Chondrocyte (in vitro differentiated cells): ENCODE results near the gene EIPR1. TPM values are rescaled to one million over a fixed set of nuclear protein-coding genes. Genes with fewer than 3 reads are reported as not detected.

Experiments used
- DNase-seq: peaks from one replicate; pipeline ENCODE4 v3.0.0; 2021; ENCODE audit warnings: mixed read lengths, low spot score
- H3K27ac Mint-ChIP-seq: one replicate; pipeline ENCODE4 v1.8.0; 2021; ENCODE audit warnings: mild to moderate bottlenecking, moderate library complexity, mixed read lengths; ENCODE audit not compliant: unreplicated experiment
- H3K27me3 Mint-ChIP-seq: 2 replicates; pipeline ENCODE4 v1.8.0; 2021; ENCODE audit warnings: low read depth, mixed read lengths
- H3K36me3 Mint-ChIP-seq: 2 replicates; pipeline ENCODE4 v1.8.0; 2021; ENCODE audit warnings: low read depth, mixed read lengths
- H3K4me1 Mint-ChIP-seq: 2 replicates; pipeline ENCODE4 v1.8.0; 2021; ENCODE audit warnings: low read depth, mild to moderate bottlenecking, mixed read lengths
- H3K4me3 Mint-ChIP-seq: one replicate; pipeline ENCODE4 v1.8.0; 2021; ENCODE audit warnings: mild to moderate bottlenecking, moderate library complexity, mixed read lengths; ENCODE audit not compliant: unreplicated experiment
- H3K9me3 Mint-ChIP-seq: 2 replicates; pipeline ENCODE4 v1.8.0; 2021; ENCODE audit warnings: low read depth, mixed read lengths
- total RNA-seq: library from RNA; stranded (reverse); gene quantifications from 3 replicates; pipeline ENCODE4 v1.2.1, GENCODE V29; 2021
- TF ChIP-seq, protein P1 (sequence below): fragments of 200-600 bp; sonication (generic); IDR thresholded peaks from 2 replicates; pipeline ENCODE4 v1.5.0; 2021; ENCODE audit warnings: antibody characterized with exemption, mild to moderate bottlenecking, moderate library complexity

EIPR1 gene
- total RNA-seq, 1 donor from 2014 or later = 18.2 TPM

DNA sequence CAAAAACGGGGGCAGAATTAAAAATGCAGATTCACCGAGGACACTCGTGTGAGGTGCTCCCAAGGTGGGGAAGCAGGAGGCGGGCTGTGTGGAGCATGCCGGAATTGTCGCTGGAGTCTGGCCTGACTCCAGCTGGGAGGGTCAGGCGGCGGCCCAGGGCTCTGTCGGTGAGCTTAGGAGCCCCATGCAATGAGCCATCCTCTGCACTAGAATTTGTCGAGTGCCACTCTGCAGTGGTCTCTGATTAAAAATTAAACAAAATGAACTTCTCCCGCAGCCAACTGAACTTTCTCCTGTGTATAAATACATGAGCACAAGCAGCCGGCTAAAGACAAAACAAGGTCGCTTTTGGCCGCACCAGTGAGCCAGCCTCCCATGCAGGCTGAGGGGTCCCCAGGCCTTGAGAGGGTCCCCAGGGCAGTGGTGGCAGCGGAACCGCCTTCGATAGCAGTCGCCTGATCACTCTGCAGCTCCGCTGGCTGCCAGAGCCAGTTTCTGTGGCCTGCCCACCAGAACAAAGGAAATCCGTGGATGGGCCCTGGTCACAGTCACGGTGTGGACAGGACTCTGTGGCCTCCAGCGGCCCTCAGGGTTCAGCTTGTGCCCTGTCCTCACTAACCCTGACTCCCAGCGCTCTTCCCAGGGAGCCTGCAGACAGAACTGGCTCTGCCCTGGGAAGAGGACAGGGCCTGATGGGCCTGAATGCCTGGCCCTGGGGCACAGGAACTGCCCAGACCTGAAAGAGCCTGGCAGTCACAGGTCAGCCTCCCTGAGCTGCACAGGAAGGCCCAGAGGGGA is 201.3 kb downstream of the EIPR1 start:
- Mint-ChIP-seq H3K27me3 (no peaks in the 10 kb centered on the region), H3K4me1 (no peaks in the 10 kb centered on the region), H3K9me3 (no peaks in the 10 kb centered on the region), H3K4me3 (no peak overlapping the region), H3K27ac (no peak overlapping the region), H3K36me3 (peaks cover 7% of the 10 kb centered on the region)
- TF ChIP-seq, protein P1, sequence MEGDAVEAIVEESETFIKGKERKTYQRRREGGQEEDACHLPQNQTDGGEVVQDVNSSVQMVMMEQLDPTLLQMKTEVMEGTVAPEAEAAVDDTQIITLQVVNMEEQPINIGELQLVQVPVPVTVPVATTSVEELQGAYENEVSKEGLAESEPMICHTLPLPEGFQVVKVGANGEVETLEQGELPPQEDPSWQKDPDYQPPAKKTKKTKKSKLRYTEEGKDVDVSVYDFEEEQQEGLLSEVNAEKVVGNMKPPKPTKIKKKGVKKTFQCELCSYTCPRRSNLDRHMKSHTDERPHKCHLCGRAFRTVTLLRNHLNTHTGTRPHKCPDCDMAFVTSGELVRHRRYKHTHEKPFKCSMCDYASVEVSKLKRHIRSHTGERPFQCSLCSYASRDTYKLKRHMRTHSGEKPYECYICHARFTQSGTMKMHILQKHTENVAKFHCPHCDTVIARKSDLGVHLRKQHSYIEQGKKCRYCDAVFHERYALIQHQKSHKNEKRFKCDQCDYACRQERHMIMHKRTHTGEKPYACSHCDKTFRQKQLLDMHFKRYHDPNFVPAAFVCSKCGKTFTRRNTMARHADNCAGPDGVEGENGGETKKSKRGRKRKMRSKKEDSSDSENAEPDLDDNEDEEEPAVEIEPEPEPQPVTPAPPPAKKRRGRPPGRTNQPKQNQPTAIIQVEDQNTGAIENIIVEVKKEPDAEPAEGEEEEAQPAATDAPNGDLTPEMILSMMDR = no peak
- no peak for DNase-seq

DNA sequence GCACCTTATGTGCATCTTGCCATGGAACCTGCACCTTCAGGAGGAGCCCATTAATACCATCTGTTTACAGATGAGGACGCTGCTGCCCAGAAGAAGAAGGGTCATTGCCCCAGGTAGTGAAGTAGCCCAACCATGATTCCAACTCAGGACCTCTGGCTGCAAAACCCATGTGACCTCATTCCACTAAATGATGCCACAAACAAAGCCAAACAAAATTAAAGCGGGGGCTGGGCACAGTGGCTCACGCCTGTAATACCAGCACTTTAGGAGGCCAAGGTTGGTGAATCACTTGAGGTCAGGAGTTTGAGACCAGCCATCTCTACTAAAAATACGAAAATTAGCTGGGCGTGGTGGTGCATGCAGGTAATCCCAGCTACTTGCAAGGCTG is 202.1 kb downstream of the EIPR1 start:
- H3K27ac Mint-ChIP-seq = no peak overlapping the region
- no peaks in the 10 kb centered on the region for H3K27me3 Mint-ChIP-seq
- TF ChIP-seq, protein P1 = no peak
- H3K4me3 Mint-ChIP-seq = no peak overlapping the region
- H3K4me1 Mint-ChIP-seq = no peaks in the 10 kb centered on the region
- no peaks in the 10 kb centered on the region for H3K9me3 Mint-ChIP-seq
- no peak for DNase-seq
- peaks cover 8% of the 10 kb centered on the region for H3K36me3 Mint-ChIP-seq

DNA sequence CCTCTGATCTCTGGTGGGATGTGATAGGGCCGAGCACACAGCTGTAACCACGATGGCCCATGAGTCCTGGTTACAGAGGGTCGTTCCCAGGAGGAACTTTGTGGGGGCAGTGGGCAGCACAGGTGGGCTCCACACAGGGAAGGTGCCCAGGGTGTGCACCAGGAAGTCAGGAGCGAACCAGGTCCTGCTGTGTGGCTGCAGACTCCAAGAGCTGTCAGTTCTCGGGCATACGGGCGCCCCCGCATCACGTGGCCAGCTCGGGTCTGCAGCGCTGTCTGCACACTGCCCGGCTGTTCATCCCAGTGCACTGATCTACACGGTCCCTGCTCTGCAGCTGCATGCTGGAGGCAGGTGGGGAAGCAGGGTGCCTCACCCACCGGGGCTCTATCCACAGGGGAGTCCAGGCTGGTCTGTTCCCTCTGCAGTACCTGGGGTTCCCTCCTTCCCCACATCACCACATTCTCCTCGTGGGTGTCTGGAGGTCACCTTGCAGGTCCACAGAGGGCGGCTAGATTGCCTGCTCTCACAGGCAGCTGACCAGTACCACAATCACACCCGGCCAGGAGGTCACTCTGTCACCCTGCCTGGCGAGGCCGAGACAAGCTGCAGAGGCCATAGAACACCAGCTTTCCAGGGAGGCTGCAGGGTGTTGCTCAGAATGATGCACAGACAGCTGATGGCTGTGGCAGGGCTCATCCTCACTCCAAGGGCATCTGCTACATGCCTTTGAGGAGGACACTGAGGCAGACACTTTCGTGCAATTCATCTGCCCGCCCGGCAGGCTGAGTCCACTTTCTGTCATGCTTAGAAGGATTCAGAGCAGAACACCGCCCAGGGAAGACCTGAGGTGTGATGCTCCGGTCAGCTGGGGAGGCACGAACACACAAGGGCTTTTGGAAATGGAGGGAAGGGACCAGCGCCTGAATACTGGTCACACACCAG is 202.7 kb downstream of the EIPR1 start:
- no peak overlapping the region for H3K4me3 Mint-ChIP-seq
- peaks cover 8% of the 10 kb centered on the region for H3K36me3 Mint-ChIP-seq
- H3K27me3 Mint-ChIP-seq = no peaks in the 10 kb centered on the region
- no peak for DNase-seq
- H3K9me3 Mint-ChIP-seq = no peaks in the 10 kb centered on the region
- TF ChIP-seq, protein P1 = no peak
- H3K4me1 Mint-ChIP-seq = no peaks in the 10 kb centered on the region
- no peak overlapping the region for H3K27ac Mint-ChIP-seq

DNA sequence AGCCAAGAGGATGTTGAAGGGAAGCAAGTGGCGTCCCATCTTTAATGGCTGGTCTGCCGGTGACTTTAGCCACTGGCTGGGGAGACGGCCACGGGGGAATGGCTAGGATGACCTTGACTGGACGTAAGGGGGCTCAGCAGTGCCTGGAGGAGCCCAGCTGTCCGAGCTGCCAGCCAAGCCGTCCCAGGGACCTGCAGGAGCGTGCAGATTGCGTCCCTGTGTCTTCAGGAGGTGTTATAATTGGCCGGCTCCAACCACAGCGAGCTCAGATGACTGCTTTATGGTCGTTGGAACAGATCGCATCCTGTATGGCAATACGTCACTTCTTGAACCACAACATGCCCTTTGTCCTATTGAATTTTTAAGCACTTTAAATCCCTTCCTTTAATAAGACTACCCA is 204.6 kb downstream of the EIPR1 start:
- TF ChIP-seq, protein P1 = no peak
- Mint-ChIP-seq H3K36me3 (peaks cover 8% of the 10 kb centered on the region), H3K4me3 (no peak overlapping the region), H3K27me3 (no peaks in the 10 kb centered on the region), H3K9me3 (no peaks in the 10 kb centered on the region), H3K27ac (no peak overlapping the region), H3K4me1 (peaks cover 14% of the 10 kb centered on the region)
- DNase-seq = no peak

DNA sequence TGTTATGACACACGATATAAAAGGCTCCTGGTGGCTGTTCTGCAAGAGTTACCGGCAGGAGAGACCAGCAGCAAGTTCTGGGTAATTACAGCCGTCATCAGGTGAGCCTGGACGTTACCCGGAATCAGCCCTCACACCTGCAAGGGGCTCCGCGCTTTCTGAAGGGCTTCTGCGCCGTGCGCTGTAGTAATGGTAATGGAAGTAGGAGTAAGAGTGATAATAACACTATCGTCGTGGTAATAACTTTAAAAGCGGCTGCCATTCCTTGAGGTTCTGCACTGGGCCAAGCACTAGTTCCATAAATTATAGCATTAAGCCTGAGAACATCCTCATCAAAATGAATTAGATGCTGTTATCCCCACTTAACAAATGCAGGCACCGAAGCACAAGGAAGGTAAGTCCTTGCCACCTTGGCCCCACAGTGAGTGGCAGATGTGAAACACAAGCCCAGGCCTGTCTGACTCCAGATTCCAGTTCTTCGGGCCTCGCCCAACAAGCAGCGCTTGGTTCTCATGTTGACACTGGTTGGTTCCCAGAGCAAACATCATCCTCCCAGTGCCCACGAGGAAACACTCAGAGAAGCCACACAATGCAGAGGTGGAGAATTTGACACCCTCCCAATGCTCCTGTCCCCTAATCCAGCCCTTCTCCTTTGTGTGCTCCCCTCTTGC is 205.2 kb downstream of the EIPR1 start:
- no peak for DNase-seq
- peaks cover 8% of the 10 kb centered on the region for H3K36me3 Mint-ChIP-seq
- H3K27ac Mint-ChIP-seq = no peak overlapping the region
- no peak overlapping the region for H3K4me3 Mint-ChIP-seq
- peaks cover 16% of the 10 kb centered on the region for H3K4me1 Mint-ChIP-seq
- no peaks in the 10 kb centered on the region for H3K27me3 Mint-ChIP-seq
- TF ChIP-seq, protein P1 = no peak
- no peaks in the 10 kb centered on the region for H3K9me3 Mint-ChIP-seq
